K562 (cell line): Measurements from ENCODE around the gene PYGO2. TPM values are rescaled to one million over a fixed set of nuclear protein-coding genes. Genes with fewer than 3 reads are reported as not detected.

Experiments
- CREB3L1 ChIP-seq: fragments of 450-650 bp; IDR thresholded peaks from 2 replicates; pipeline ENCODE4 v1.6.1; 2014; ENCODE audit warnings: low read depth, mild to moderate bottlenecking, moderate library complexity, borderline replicate concordance
- CTCF ChIP-seq, 3 experiments: IDR thresholded peaks in 2 of 3; conservative IDR thresholded peaks in 1 of 3; 2 replicates each; pipeline ENCODE4 v1.5.1; 2011 to 2012; ENCODE audit warnings: low read length in 3 of 3, mild to moderate bottlenecking in 3 of 3, control low read depth in 2 of 3, improper control_type of control experiment in 1 of 3, inconsistent platforms in 1 of 3, low read depth in 1 of 3, mixed read lengths in 1 of 3, moderate library complexity in 1 of 3; ENCODE audit not compliant: insufficient read depth in 2 of 3
- FOXK2 ChIP-seq, 2 experiments: fragments of 450-650 bp; IDR thresholded peaks in 1 of 2; conservative IDR thresholded peaks in 1 of 2; 2 replicates each; pipeline ENCODE4 v1.6.1; 2016; ENCODE audit warnings: low read depth in 2 of 2, mild to moderate bottlenecking in 1 of 2
- HDAC6 ChIP-seq: IDR thresholded peaks from 2 replicates; pipeline ENCODE4 v1.6.1; 2012; ENCODE audit warnings: low read depth, mild to moderate bottlenecking, control low read depth, inconsistent platforms, low read length, moderate library complexity
- HLTF ChIP-seq: fragments of 450-650 bp; IDR thresholded peaks from 2 replicates; pipeline ENCODE4 v1.6.1; 2016
- MCM2 ChIP-seq: fragments of 450-650 bp; IDR thresholded peaks from 2 replicates; pipeline ENCODE4 v1.6.1; 2017; ENCODE audit warnings: low read depth, mild to moderate bottlenecking
- NONO ChIP-seq, 2 experiments: fragments of 200-400 bp in 1 of 2; fragments of 450-650 bp in 1 of 2; formaldehyde crosslinking in 1 of 2; IDR thresholded peaks; 2 replicates each; pipeline ENCODE4 v1.6.1; 2017; ENCODE audit warnings: low read depth in 2 of 2, mild to moderate bottlenecking in 2 of 2, moderate library complexity in 2 of 2, low read length in 1 of 2
- NR1H2 ChIP-seq: sonication (generic); formaldehyde crosslinking; IDR thresholded peaks from 2 replicates; pipeline ENCODE4 v1.4.0; 2020; ENCODE audit warnings: mild to moderate bottlenecking, missing genetic modification reagents
- PML ChIP-seq: IDR thresholded peaks from 2 replicates; pipeline ENCODE4 v1.6.1; 2012; ENCODE audit warnings: low read length, inconsistent platforms
- TCFL5 ChIP-seq: fragments of 250-450 bp; sonication (Bioruptor Pico); conservative IDR thresholded peaks from 2 replicates; pipeline ENCODE4 v1.6.1; 2021; ENCODE audit warnings: mild to moderate bottlenecking, moderate library complexity, matching md5 sums
- THRA ChIP-seq: fragments of 450-650 bp; IDR thresholded peaks from 2 replicates; pipeline ENCODE4 v1.6.1; 2017; ENCODE audit warnings: mild to moderate bottlenecking, moderate library complexity
- U2AF1 ChIP-seq: fragments of 200-400 bp; formaldehyde crosslinking; optimal IDR thresholded peaks from 2 replicates; pipeline ENCODE3; 2017; ENCODE audit warnings: mild to moderate bottlenecking, low read depth, low read length, moderate library complexity
- XRCC5 ChIP-seq: fragments of 200-400 bp; formaldehyde crosslinking; IDR thresholded peaks from 2 replicates; pipeline ENCODE4 v1.6.1; 2017; ENCODE audit warnings: low read depth, mild to moderate bottlenecking, low read length
- ZNF592 ChIP-seq: fragments of 450-650 bp; IDR thresholded peaks from 2 replicates; pipeline ENCODE4 v1.6.1; 2017; ENCODE audit warnings: antibody characterized with exemption, mild to moderate bottlenecking
- ZNF740 ChIP-seq, 3 experiments: fragments of 200-800 bp in 1 of 3; sonication (Bioruptor generic) in 1 of 3; sonication (generic) in 1 of 3; formaldehyde crosslinking in 1 of 3; IDR thresholded peaks; 2 replicates each; pipeline versions ENCODE4 v1.6.1 to v1.8.0; 2016 to 2022; ENCODE audit warnings: mild to moderate bottlenecking in 2 of 3, missing compliant biosample characterization in 2 of 3, missing genetic modification characterization in 2 of 3, missing genetic modification reagents in 1 of 3
- ZNF785 ChIP-seq: fragments of 250-450 bp; sonication (Bioruptor Pico); IDR thresholded peaks from 2 replicates; pipeline ENCODE4 v1.4.0; 2020; ENCODE audit warnings: mild to moderate bottlenecking
- polyA plus RNA-seq, 8 experiments: library from polyadenylated mRNA; depleted of rRNA in 4 of 8; stranded (reverse) in 5 of 8; unstranded in 3 of 8; fragments of >200 nt; fragmentation: Nextera tagmentation in 2 of 8; fragmentation: Illumina TruSeq in 1 of 8; extraction: Ambion mirVana in 2 of 8; extraction: Trizol in 1 of 8; gene quantifications; 2 replicates each; pipeline versions ENCODE4 v1.2.1 to v1.2.3, GENCODE V29; 2011 to 2014; ENCODE audit warnings: inconsistent platforms in 1 of 8, missing spikeins in 1 of 8
- total RNA-seq, 7 experiments: library from RNA; depleted of rRNA in 6 of 7; stranded (reverse); fragments of >200 nt in 6 of 7; fragmentation: Illumina TruSeq in 2 of 7; extraction: Trizol in 2 of 7; gene quantifications; 2 replicates each; pipeline versions ENCODE4 v1.2.1 to v1.2.3, GENCODE V29; 2011 to 2021; ENCODE audit warnings: low replicate concordance in 1 of 7

PYGO2 gene
- total and polyA plus RNA-seq, 9 of the 15 experiments (the other 6 are each of a cell fraction or from before 2014, with no cell fraction given): 8.3 to 36.2 (median 18.2) TPM

- TF ChIP-seq THRA (peak; percentile 97), PML (peak; percentile 66; the same call in 1 of the 2 replicates), ZNF740 (CRISPR knock-in tag; IDR thresholded peaks at IDR 0.05) (peak; percentile 89), ZNF740 (tag; IDR thresholded peaks at IDR 0.05) (peak in 1 of 2 experiments; percentile 85; a peak in 2 of 4 replicates), MCM2 (no peak), HDAC6 (0 out of 2 replicates have a peak, but pooled peaks have one; percentile 17), U2AF1 (peak; percentile 47), NONO (IDR thresholded peaks at IDR 0.05; ENCODE audit: low read depth in 2 of 2, low read length in 1 of 2) (peak in 1 of 2 experiments; percentile 78; a peak in 2 of 4 replicates), TCFL5 (CRISPR knock-in tag) (0 out of 2 replicates have a peak, but pooled peaks have one; percentile 36), CTCF (IDR thresholded peaks at IDR 0.05 in 2 of 3, conservative IDR thresholded peaks at IDR 0.05 in 1 of 3; ENCODE audit: insufficient read depth in 2 of 3, low read depth in 1 of 3, low read length in 3 of 3) (peak in 1 of 3 experiments; percentile 18; a peak in 3 of 6 replicates), FOXK2 (conservative IDR thresholded peaks at IDR 0.05 in 1 of 2, IDR thresholded peaks at IDR 0.05 in 1 of 2; ENCODE audit: low read depth in 2 of 2) (peak in 1 of 2 experiments; percentile 71; a peak in 1 of 4 replicates), ZNF785 (CRISPR knock-in tag) (no peak), XRCC5 (no peak; the same call in 1 of the 2 replicates), HLTF (peak; percentile 73; the same call in 1 of the 2 replicates), CREB3L1 (peak; percentile 72; the same call in 1 of the 2 replicates), ZNF592 (peak; percentile 83), NR1H2 (no peak)
Measured at GRCh38 chr1:155000726-155001424, 39.3 kb upstream of the PYGO2 start (continued).
